Mesenteric fat pad (tissue), 1 donor: ENCODE data around the gene UNC5CL. TPM values are rescaled to one million over a fixed set of nuclear protein-coding genes. Genes with fewer than 3 reads are reported as not detected.

ENCODE experiments used
- total RNA-seq: library from RNA; stranded (reverse); fragmentation: NEBNext Ultra II Directional; extraction: Animal tissue kit (Norgen Biotek cat#: 25700); gene quantifications from one replicate; pipeline ENCODE4 v1.2.1, GENCODE V29; 2021
- donor health status: DM: yes; HTN: yes; CAD: no.

UNC5CL gene
- total RNA-seq, 1 donor from 2014 or later: 0.48 TPM

Other genes starting within 250 kb of the UNC5CL start
- gene TSPO2, start 3.2 kb upstream of the UNC5CL start, total RNA-seq: not detected
- not detected for gene APOBEC2, start 14.0 kb upstream of the UNC5CL start, total RNA-seq
- gene OARD1, start 33.1 kb upstream of the UNC5CL start, total RNA-seq: 12.2 TPM
- 17.5 TPM for gene NFYA, start 33.8 kb upstream of the UNC5CL start, total RNA-seq
- 0.55 TPM for gene TREML1, start 115.1 kb upstream of the UNC5CL start, total RNA-seq
- 11.0 TPM for gene TREM2, start 123.9 kb upstream of the UNC5CL start, total RNA-seq
- 1.0 TPM for gene TREML2, start 161.9 kb upstream of the UNC5CL start, total RNA-seq
- gene TREML4, start 189.1 kb upstream of the UNC5CL start, total RNA-seq: 0.67 TPM
- gene TREM1, start 247.5 kb upstream of the UNC5CL start, total RNA-seq: 20.6 TPM